HFFc6 (cell line): ENCODE results near the gene RIT2. TPM values are rescaled to one million over a fixed set of nuclear protein-coding genes. Genes with fewer than 3 reads are reported as not detected.

Experiments
- DNase-seq: peaks from one replicate; pipeline ENCODE4 v3.0.0-alpha.2; 2018
- H3K27ac Mint-ChIP-seq: 2 replicates; pipeline ENCODE4 v1.8.0; 2020; ENCODE audit warnings: mild to moderate bottlenecking, mixed read lengths
- H3K27me3 Mint-ChIP-seq: 2 replicates; pipeline ENCODE4 v1.8.0; 2021; ENCODE audit warnings: mild to moderate bottlenecking, moderate library complexity, mixed read lengths; ENCODE audit not compliant: insufficient read depth
- H3K36me3 Mint-ChIP-seq: 2 replicates; pipeline ENCODE4 v1.8.0; 2021; ENCODE audit warnings: low read depth, mixed read lengths
- H3K4me1 Mint-ChIP-seq: 2 replicates; pipeline ENCODE4 v1.8.0; 2020; ENCODE audit warnings: low read depth, mixed read lengths
- H3K4me3 Mint-ChIP-seq: 2 replicates; pipeline ENCODE4 v1.8.0; 2020; ENCODE audit warnings: mild to moderate bottlenecking, moderate library complexity, mixed read lengths
- H3K9me3 Mint-ChIP-seq: 2 replicates; pipeline ENCODE4 v1.8.0; 2020; ENCODE audit warnings: mild to moderate bottlenecking, mixed read lengths
- total RNA-seq, 6 experiments: library from RNA; stranded (reverse); fragmentation: NEBNext Ultra II Directional; extraction: Animal tissue kit (Norgen Biotek cat#: 25700); gene quantifications; 2 replicates in 1 of 6; 3 replicates in 5 of 6; pipeline ENCODE4 v1.2.3, GENCODE V29; 2021
- TF ChIP-seq, protein P1 (sequence below): fragments of 200-600 bp; sonication (generic); IDR thresholded peaks from 2 replicates; pipeline ENCODE4 v1.5.0; 2021; ENCODE audit warnings: antibody characterized with exemption, mild to moderate bottlenecking

Gene RIT2
- total RNA-seq, 6 experiments from 2014 or later = not detected

- no peak for DNase-seq
- Mint-ChIP-seq H3K36me3 (no peaks in the 10 kb centered on the region), H3K9me3 (peaks cover 46% of the 10 kb centered on the region), H3K27me3 (no peaks in the 10 kb centered on the region), H3K27ac (no peak overlapping the region), H3K4me1 (no peaks in the 10 kb centered on the region), H3K4me3 (no peak overlapping the region)
- TF ChIP-seq, protein P1, sequence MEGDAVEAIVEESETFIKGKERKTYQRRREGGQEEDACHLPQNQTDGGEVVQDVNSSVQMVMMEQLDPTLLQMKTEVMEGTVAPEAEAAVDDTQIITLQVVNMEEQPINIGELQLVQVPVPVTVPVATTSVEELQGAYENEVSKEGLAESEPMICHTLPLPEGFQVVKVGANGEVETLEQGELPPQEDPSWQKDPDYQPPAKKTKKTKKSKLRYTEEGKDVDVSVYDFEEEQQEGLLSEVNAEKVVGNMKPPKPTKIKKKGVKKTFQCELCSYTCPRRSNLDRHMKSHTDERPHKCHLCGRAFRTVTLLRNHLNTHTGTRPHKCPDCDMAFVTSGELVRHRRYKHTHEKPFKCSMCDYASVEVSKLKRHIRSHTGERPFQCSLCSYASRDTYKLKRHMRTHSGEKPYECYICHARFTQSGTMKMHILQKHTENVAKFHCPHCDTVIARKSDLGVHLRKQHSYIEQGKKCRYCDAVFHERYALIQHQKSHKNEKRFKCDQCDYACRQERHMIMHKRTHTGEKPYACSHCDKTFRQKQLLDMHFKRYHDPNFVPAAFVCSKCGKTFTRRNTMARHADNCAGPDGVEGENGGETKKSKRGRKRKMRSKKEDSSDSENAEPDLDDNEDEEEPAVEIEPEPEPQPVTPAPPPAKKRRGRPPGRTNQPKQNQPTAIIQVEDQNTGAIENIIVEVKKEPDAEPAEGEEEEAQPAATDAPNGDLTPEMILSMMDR = no peak
Measured at GRCh38 chr18:42941021-42941420, 174.5 kb downstream of the RIT2 start.

DNA sequence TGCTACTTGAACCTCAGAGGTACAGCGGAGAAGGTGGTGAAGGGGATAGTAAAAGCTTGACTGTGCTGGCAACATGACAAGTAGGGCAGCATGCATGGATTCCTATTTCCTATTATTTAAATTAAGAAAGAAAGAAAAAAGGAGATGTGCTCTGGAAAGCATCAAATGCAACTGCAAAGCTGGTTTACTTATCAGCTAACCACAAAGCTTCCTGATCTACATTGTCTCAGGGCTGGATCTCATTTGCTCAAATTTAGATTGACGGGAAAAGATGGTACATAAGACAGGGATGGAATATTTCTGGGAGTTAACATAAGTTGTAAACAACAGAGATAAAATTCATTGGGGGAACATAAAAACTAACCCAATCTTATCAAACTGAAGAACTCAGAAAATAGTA, 178.0 kb downstream of the RIT2 start:
- Mint-ChIP-seq H3K4me3 (no peak overlapping the region), H3K36me3 (no peaks in the 10 kb centered on the region), H3K4me1 (no peaks in the 10 kb centered on the region), H3K27me3 (no peaks in the 10 kb centered on the region), H3K9me3 (peaks cover 37% of the 10 kb centered on the region), H3K27ac (no peak overlapping the region)
- DNase-seq = no peak
- TF ChIP-seq, protein P1 = no peak

DNA sequence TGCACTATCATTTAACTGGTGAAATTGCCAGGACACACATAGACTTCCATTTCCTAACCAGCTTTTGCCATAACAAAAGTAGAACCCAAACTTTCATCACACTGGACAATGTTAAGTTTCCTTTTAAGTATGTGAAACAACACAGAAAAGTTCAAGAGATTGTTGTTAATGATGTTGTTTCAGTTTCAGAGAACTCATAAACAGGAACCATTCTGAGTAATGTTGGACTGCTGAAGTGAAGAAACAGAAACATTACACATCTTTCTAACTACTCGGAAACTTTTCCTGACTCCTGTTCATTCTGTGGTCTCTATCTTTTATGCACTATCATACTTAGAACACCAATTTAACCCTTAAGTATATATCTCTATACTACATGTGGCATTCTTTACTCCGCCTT, 179.2 kb downstream of the RIT2 start:
- H3K27ac Mint-ChIP-seq = no peak overlapping the region
- no peaks in the 10 kb centered on the region for H3K4me1 Mint-ChIP-seq
- H3K4me3 Mint-ChIP-seq = no peak overlapping the region
- H3K27me3 Mint-ChIP-seq = no peaks in the 10 kb centered on the region
- peaks cover 37% of the 10 kb centered on the region for H3K9me3 Mint-ChIP-seq
- TF ChIP-seq, protein P1 = no peak
- H3K36me3 Mint-ChIP-seq = no peaks in the 10 kb centered on the region
- no peak for DNase-seq

- Mint-ChIP-seq H3K9me3 (peaks cover 34% of the 10 kb centered on the region), H3K4me3 (no peak overlapping the region), H3K27ac (no peak overlapping the region), H3K27me3 (no peaks in the 10 kb centered on the region; the same call in 1 of the 2 replicates), H3K36me3 (no peaks in the 10 kb centered on the region), H3K4me1 (no peaks in the 10 kb centered on the region)
- DNase-seq = no peak
- TF ChIP-seq, protein P1 = no peak
Measured at GRCh38 chr18:42931491-42931890, 184.0 kb downstream of the RIT2 start.

DNA sequence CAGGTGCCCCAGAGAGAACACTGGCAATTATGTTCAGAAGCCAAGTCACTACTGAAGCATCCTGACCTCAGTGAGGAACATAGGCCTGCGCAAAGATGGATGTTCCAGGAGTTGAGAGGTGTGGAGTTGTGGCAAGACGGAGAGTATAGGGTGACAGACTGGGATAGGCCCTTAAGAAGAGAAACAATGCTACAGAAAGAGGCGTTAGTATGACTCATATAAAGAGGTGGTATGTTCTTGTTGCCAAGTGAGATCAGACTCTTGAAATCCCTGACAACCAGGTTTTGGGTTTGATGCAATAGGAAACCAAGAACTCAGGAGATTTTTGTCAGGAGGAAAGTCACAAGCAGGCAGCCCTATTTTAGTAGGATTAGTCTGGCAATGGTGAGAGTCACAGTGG, 185.6 kb downstream of the RIT2 start:
- Mint-ChIP-seq H3K9me3 (peaks cover 28% of the 10 kb centered on the region), H3K36me3 (no peaks in the 10 kb centered on the region), H3K4me1 (no peaks in the 10 kb centered on the region), H3K27ac (no peak overlapping the region), H3K27me3 (no peaks in the 10 kb centered on the region; the same call in 1 of the 2 replicates), H3K4me3 (no peak overlapping the region)
- no peak for DNase-seq
- TF ChIP-seq, protein P1 = no peak

- H3K36me3 Mint-ChIP-seq = no peaks in the 10 kb centered on the region
- DNase-seq = no peak
- TF ChIP-seq, protein P1 = no peak
- no peak overlapping the region for H3K4me3 Mint-ChIP-seq
- peaks cover 22% of the 10 kb centered on the region for H3K9me3 Mint-ChIP-seq
- H3K4me1 Mint-ChIP-seq = no peaks in the 10 kb centered on the region
- no peaks in the 10 kb centered on the region; the same call in 1 of the 2 replicates for H3K27me3 Mint-ChIP-seq
- H3K27ac Mint-ChIP-seq = no peak overlapping the region
Measured at GRCh38 chr18:42929181-42929580, 186.3 kb downstream of the RIT2 start.
